Activated T-cell treated with anti-CD3 and anti-CD28 coated beads, Interleukin-2, amount 50 U/mL, for 24 hours (primary cell): ENCODE data around the gene PDE3A.
A peak's percentile ranks its signal among the peaks of the same experiment; 100 is the strongest.
"Not testable (repeated sequence)": the region's sequence is repeated elsewhere in the genome, so short reads cannot be mapped to it uniquely, and the experiment has no call there.

Experiments
- DNase-seq: peaks from one replicate; pipeline ENCODE4 v3.0.0-alpha.2; 2020
- H3K27ac Mint-ChIP-seq: 2 replicates; pipeline ENCODE4 v1.8.0; 2020; ENCODE audit warnings: mild to moderate bottlenecking, mixed read lengths
- H3K27me3 Mint-ChIP-seq: 2 replicates; pipeline ENCODE4 v1.8.0; 2020; ENCODE audit warnings: mixed read lengths
- H3K36me3 Mint-ChIP-seq: 2 replicates; pipeline ENCODE4 v1.8.0; 2020; ENCODE audit warnings: low read depth, mixed read lengths
- H3K4me1 Mint-ChIP-seq: 2 replicates; pipeline ENCODE4 v1.8.0; 2020; ENCODE audit warnings: low read depth, mixed read lengths
- H3K4me3 Mint-ChIP-seq: 2 replicates; pipeline ENCODE4 v1.8.0; 2020; ENCODE audit warnings: mild to moderate bottlenecking, moderate library complexity, mixed read lengths
- H3K9me3 Mint-ChIP-seq: 2 replicates; pipeline ENCODE4 v1.8.0; 2020; ENCODE audit warnings: mixed read lengths

The PDE3A gene

GRCh38 chr12:20367583-20368113 lies 689 bp upstream of the PDE3A start:
- no peak overlapping the region for H3K4me3 Mint-ChIP-seq
- peaks cover 56% of the 10 kb centered on the region for H3K27me3 Mint-ChIP-seq

GRCh38 chr12:20368651-20369304 lies 441 bp downstream of the PDE3A start:
- Mint-ChIP-seq H3K27ac (no peak overlapping the region), H3K27me3 (peaks cover 60% of the 10 kb centered on the region)

More at GRCh38 chr12:20367583-20368113, 689 bp upstream of the PDE3A start:
- H3K27ac Mint-ChIP-seq = no peak overlapping the region
- no peaks in the 10 kb centered on the region for H3K9me3 Mint-ChIP-seq
- no peak for DNase-seq
- peaks cover 14% of the 10 kb centered on the region for H3K4me1 Mint-ChIP-seq
- H3K36me3 Mint-ChIP-seq = no peaks in the 10 kb centered on the region

GRCh38 chr12:20369305-20370013 lies 1.1 kb downstream of the PDE3A start:
- peak; percentile 33 for DNase-seq
- H3K27ac Mint-ChIP-seq = no peak overlapping the region
- peaks cover 61% of the 10 kb centered on the region for H3K27me3 Mint-ChIP-seq
- no peaks in the 10 kb centered on the region for H3K9me3 Mint-ChIP-seq
- H3K36me3 Mint-ChIP-seq = no peaks in the 10 kb centered on the region
- peaks cover 14% of the 10 kb centered on the region for H3K4me1 Mint-ChIP-seq
- peak overlapping the region; percentile 20 for H3K4me3 Mint-ChIP-seq

More at GRCh38 chr12:20368651-20369304, 441 bp downstream of the PDE3A start:
- no peak for DNase-seq
- Mint-ChIP-seq H3K9me3 (no peaks in the 10 kb centered on the region), H3K4me3 (peak overlapping the region; percentile 57), H3K36me3 (no peaks in the 10 kb centered on the region), H3K4me1 (peaks cover 14% of the 10 kb centered on the region)

- Mint-ChIP-seq H3K27me3 (peaks cover 63% of the 10 kb centered on the region), H3K4me3 (peak overlapping the region; percentile 43), H3K36me3 (no peaks in the 10 kb centered on the region), H3K4me1 (peaks cover 14% of the 10 kb centered on the region), H3K9me3 (no peaks in the 10 kb centered on the region), H3K27ac (no peak overlapping the region)
- DNase-seq = no peak
These were observed 1.7 kb downstream of the PDE3A start for GRCh38 chr12:20370014-20370386.

- Mint-ChIP-seq H3K27ac (no peak overlapping the region), H3K9me3 (no peaks in the 10 kb centered on the region), H3K36me3 (no peaks in the 10 kb centered on the region), H3K4me3 (no peak overlapping the region), H3K4me1 (peaks cover 14% of the 10 kb centered on the region), H3K27me3 (peaks cover 63% of the 10 kb centered on the region)
- no peak for DNase-seq
These were observed 2.7 kb downstream of the PDE3A start for GRCh38 chr12:20370866-20371519.

- Mint-ChIP-seq H3K27me3 (peaks cover 50% of the 10 kb centered on the region), H3K27ac (no peak overlapping the region), H3K36me3 (no peaks in the 10 kb centered on the region), H3K4me3 (no peak overlapping the region), H3K9me3 (no peaks in the 10 kb centered on the region), H3K4me1 (peaks cover 14% of the 10 kb centered on the region)
- no peak for DNase-seq
These were observed 4.2 kb downstream of the PDE3A start for GRCh38 chr12:20372326-20373096.

- peaks cover 29% of the 10 kb centered on the region for H3K27me3 Mint-ChIP-seq
- H3K4me1 Mint-ChIP-seq = peaks cover 4% of the 10 kb centered on the region
- no peak overlapping the region for H3K27ac Mint-ChIP-seq
- DNase-seq = no peak
- H3K9me3 Mint-ChIP-seq = no peaks in the 10 kb centered on the region
- no peaks in the 10 kb centered on the region for H3K36me3 Mint-ChIP-seq
- H3K4me3 Mint-ChIP-seq = no peak overlapping the region
These were observed 6.5 kb downstream of the PDE3A start for GRCh38 chr12:20374795-20375194.

- H3K27ac Mint-ChIP-seq = no peak overlapping the region
- no peak for DNase-seq
- no peak overlapping the region for H3K4me3 Mint-ChIP-seq
- H3K9me3 Mint-ChIP-seq = no peaks in the 10 kb centered on the region
- H3K4me1 Mint-ChIP-seq = no peaks in the 10 kb centered on the region
- peaks cover 23% of the 10 kb centered on the region for H3K27me3 Mint-ChIP-seq
- H3K36me3 Mint-ChIP-seq = no peaks in the 10 kb centered on the region
These were observed 7.2 kb downstream of the PDE3A start for GRCh38 chr12:20375560-20375959.

GRCh38 chr12:20376984-20377383 lies 8.6 kb downstream of the PDE3A start:
- Mint-ChIP-seq H3K27ac (no peak overlapping the region), H3K9me3 (no peaks in the 10 kb centered on the region), H3K27me3 (peaks cover 12% of the 10 kb centered on the region), H3K4me3 (no peak overlapping the region), H3K36me3 (no peaks in the 10 kb centered on the region), H3K4me1 (no peaks in the 10 kb centered on the region)
- DNase-seq = no peak

GRCh38 chr12:20377750-20378149 lies 9.4 kb downstream of the PDE3A start:
- Mint-ChIP-seq H3K4me3 (no peak overlapping the region), H3K4me1 (no peaks in the 10 kb centered on the region), H3K27ac (no peak overlapping the region), H3K27me3 (peaks cover 6% of the 10 kb centered on the region), H3K9me3 (no peaks in the 10 kb centered on the region), H3K36me3 (no peaks in the 10 kb centered on the region)
- no peak for DNase-seq

GRCh38 chr12:20382117-20382516 lies 13.8 kb downstream of the PDE3A start:
- Mint-ChIP-seq H3K27ac (no peak overlapping the region), H3K4me3 (no peak overlapping the region), H3K9me3 (peaks cover 3% of the 10 kb centered on the region), H3K36me3 (no peaks in the 10 kb centered on the region), H3K27me3 (no peaks in the 10 kb centered on the region), H3K4me1 (no peaks in the 10 kb centered on the region)
- no peak for DNase-seq

- Mint-ChIP-seq H3K27ac (no peak overlapping the region), H3K4me1 (no peaks in the 10 kb centered on the region), H3K4me3 (no peak overlapping the region), H3K27me3 (no peaks in the 10 kb centered on the region), H3K9me3 (peaks cover 3% of the 10 kb centered on the region), H3K36me3 (no peaks in the 10 kb centered on the region)
- DNase-seq = no peak
These were observed 15.3 kb downstream of the PDE3A start for GRCh38 chr12:20383612-20384011.

- H3K4me1 Mint-ChIP-seq, H3K27ac Mint-ChIP-seq, H3K36me3 Mint-ChIP-seq, DNase-seq, H3K9me3 Mint-ChIP-seq, H3K4me3 Mint-ChIP-seq, H3K27me3 Mint-ChIP-seq: not testable (repeated sequence)
These were observed 16.5 kb downstream of the PDE3A start for GRCh38 chr12:20384836-20385235.

- no peaks in the 10 kb centered on the region for H3K36me3 Mint-ChIP-seq
- H3K4me1 Mint-ChIP-seq = no peaks in the 10 kb centered on the region
- peaks cover 3% of the 10 kb centered on the region for H3K9me3 Mint-ChIP-seq
- no peaks in the 10 kb centered on the region for H3K27me3 Mint-ChIP-seq
- no peak overlapping the region for H3K27ac Mint-ChIP-seq
- no peak for DNase-seq
- no peak overlapping the region for H3K4me3 Mint-ChIP-seq
These were observed 22.5 kb downstream of the PDE3A start for GRCh38 chr12:20390846-20391245.
